Smooth muscle cell (in vitro differentiated cells): Measurements from ENCODE around the gene TMEM131. TPM values are rescaled to one million over a fixed set of nuclear protein-coding genes. Genes with fewer than 3 reads are reported as not detected.
A peak's percentile ranks its signal among the peaks of the same experiment; 100 is the strongest.

Source experiments
- DNase-seq: peaks from one replicate; lab custom pipeline; 2025; ENCODE audit not compliant: unreplicated experiment; lab: John Stamatoyannopoulos, UW
- H2AFZ ChIP-seq: fragments of 200-600 bp; sonication (generic); 2 replicates; pipeline ENCODE4 v1.6.0; 2016; ENCODE audit warnings: antibody characterized with exemption, low read depth, mild to moderate bottlenecking
- H3F3A ChIP-seq: fragments of 200-600 bp; sonication (generic); 2 replicates; pipeline ENCODE4 v1.6.0; 2017; ENCODE audit warnings: antibody characterized with exemption, low read depth
- H3K27ac ChIP-seq: fragments of 200-600 bp; sonication (generic); 2 replicates; pipeline ENCODE4 v1.5.1; 2016; ENCODE audit warnings: low read depth, mild to moderate bottlenecking
- H3K27me3 ChIP-seq: fragments of 200-600 bp; sonication (generic); 2 replicates; pipeline ENCODE4 v1.6.1; 2016; ENCODE audit warnings: low read depth, mild to moderate bottlenecking
- H3K36me3 ChIP-seq: fragments of 200-600 bp; sonication (generic); 2 replicates; pipeline ENCODE4 v1.5.1; 2016; ENCODE audit warnings: low read depth
- H3K4me1 ChIP-seq: fragments of 200-600 bp; sonication (generic); 2 replicates; pipeline ENCODE4 v1.5.1; 2016; ENCODE audit warnings: low read depth
- H3K4me2 ChIP-seq: fragments of 200-600 bp; sonication (generic); 2 replicates; pipeline ENCODE4 v1.6.0; 2016; ENCODE audit warnings: mild to moderate bottlenecking
- H3K4me3 ChIP-seq: fragments of 200-600 bp; sonication (generic); 2 replicates; pipeline ENCODE4 v1.5.1; 2016; ENCODE audit warnings: mild to moderate bottlenecking
- H3K79me2 ChIP-seq: fragments of 200-600 bp; sonication (generic); 2 replicates; pipeline ENCODE4 v1.6.0; 2016; ENCODE audit warnings: low read depth, mild to moderate bottlenecking
- H3K9ac ChIP-seq: fragments of 200-600 bp; sonication (generic); 2 replicates; pipeline ENCODE4 v1.6.0; 2016; ENCODE audit warnings: low read depth
- H3K9me3 ChIP-seq: fragments of 200-600 bp; sonication (generic); replicated peaks from 2 replicates; pipeline ENCODE4 v1.5.1; 2016; ENCODE audit warnings: low read depth
- H4K20me1 ChIP-seq: fragments of 200-600 bp; sonication (generic); 2 replicates; pipeline ENCODE4 v1.6.0; 2016; ENCODE audit warnings: low read depth
- WGBS: methylation state at CpG from one replicate; pipeline ENCODE4 v1.1.7; 2016; ENCODE audit warnings: low lambda C conversion rate; 5-methylcytosine and 5-hydroxymethylcytosine counted together
- polyA plus RNA-seq: library from polyadenylated mRNA; unstranded; fragments of >200 nt; fragmentation: Nextera tagmentation; extraction: Ambion mirVana; gene quantifications from 2 replicates; pipeline ENCODE4 v1.2.1, GENCODE V29; 2016
- total RNA-seq: library from RNA; depleted of rRNA; stranded (reverse); fragments of >200 nt; gene quantifications from 2 replicates; pipeline ENCODE4 v1.2.3, GENCODE V29; 2014
- TF ChIP-seq, protein P1 (sequence below): fragments of 200-600 bp; sonication (generic); IDR thresholded peaks from 2 replicates; pipeline ENCODE4 v1.5.1; 2017; ENCODE audit warnings: borderline replicate concordance, mild to moderate bottlenecking, antibody characterized with exemption; ENCODE audit not compliant: insufficient read depth, poor library complexity, severe bottlenecking

TMEM131 gene
- total and polyA plus RNA-seq, 2 experiments from 2014 or later: 16.7 to 32.3 TPM

DNA sequence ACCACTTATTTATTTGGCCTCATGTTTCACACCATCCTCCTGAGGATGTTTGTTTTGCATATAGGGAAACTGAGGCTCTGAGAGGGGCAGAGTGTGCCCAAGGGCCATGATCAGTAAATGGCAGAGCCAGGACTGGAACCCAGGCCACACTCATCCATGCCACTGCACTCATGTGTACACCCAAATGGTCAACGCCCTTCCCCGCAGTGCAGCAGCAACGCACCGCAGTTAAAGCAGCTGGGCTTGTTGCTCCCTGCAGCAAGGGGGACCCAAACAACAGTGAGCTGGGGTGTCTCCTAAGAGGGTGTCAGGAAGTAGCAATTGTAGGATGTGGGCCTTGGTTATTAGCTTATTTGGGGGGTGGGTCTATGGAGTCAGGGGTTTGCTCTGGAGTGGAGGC, 245.7 kb downstream of the TMEM131 start:
- H2AFZ ChIP-seq: no peak overlapping the region
- no peaks in the 10 kb centered on the region for H3K27me3 ChIP-seq
- no peaks in the 10 kb centered on the region for H4K20me1 ChIP-seq
- H3K36me3 ChIP-seq: no peaks in the 10 kb centered on the region
- no peak overlapping the region for H3K4me3 ChIP-seq
- no peaks in the 10 kb centered on the region for H3F3A ChIP-seq
- 99% methylated on average over 4 of the region's 4 CpGs for WGBS
- TF ChIP-seq, protein P1, sequence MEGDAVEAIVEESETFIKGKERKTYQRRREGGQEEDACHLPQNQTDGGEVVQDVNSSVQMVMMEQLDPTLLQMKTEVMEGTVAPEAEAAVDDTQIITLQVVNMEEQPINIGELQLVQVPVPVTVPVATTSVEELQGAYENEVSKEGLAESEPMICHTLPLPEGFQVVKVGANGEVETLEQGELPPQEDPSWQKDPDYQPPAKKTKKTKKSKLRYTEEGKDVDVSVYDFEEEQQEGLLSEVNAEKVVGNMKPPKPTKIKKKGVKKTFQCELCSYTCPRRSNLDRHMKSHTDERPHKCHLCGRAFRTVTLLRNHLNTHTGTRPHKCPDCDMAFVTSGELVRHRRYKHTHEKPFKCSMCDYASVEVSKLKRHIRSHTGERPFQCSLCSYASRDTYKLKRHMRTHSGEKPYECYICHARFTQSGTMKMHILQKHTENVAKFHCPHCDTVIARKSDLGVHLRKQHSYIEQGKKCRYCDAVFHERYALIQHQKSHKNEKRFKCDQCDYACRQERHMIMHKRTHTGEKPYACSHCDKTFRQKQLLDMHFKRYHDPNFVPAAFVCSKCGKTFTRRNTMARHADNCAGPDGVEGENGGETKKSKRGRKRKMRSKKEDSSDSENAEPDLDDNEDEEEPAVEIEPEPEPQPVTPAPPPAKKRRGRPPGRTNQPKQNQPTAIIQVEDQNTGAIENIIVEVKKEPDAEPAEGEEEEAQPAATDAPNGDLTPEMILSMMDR: no peak
- DNase-seq: no peak
- H3K9ac ChIP-seq: no peak overlapping the region
- H3K79me2 ChIP-seq: no peaks in the 10 kb centered on the region
- H3K27ac ChIP-seq: no peak overlapping the region
- H3K4me1 ChIP-seq: peaks cover 26% of the 10 kb centered on the region
- H3K4me2 ChIP-seq: no peak overlapping the region
- no peaks in the 10 kb centered on the region for H3K9me3 ChIP-seq

DNA sequence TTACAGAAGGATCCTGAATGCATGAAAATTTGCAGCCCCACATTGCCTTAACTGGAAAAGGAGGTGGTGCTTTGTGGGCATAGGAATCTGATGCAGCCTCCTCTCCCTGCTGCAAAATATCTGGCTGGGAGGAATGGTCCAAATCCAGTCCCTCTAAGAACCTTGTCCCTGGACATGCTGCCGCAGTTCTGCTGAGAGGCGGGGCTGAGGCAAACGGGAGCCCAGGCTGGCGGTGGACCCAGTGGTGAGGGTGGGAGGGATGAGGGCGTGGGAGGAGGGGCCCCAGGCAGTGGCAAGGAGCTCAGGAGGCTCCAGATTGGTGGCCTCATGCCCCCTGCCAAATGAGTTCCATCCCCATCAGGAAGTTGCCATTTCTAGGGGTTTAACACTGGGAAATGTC, 246.2 kb downstream of the TMEM131 start:
- H3K4me1 ChIP-seq: peaks cover 26% of the 10 kb centered on the region
- H3K9me3 ChIP-seq: no peaks in the 10 kb centered on the region
- no peak overlapping the region for H3K27ac ChIP-seq
- H3K4me3 ChIP-seq: no peak overlapping the region
- no peak overlapping the region for H2AFZ ChIP-seq
- no peaks in the 10 kb centered on the region for H4K20me1 ChIP-seq
- H3K4me2 ChIP-seq: no peak overlapping the region
- DNase-seq: no peak
- H3K9ac ChIP-seq: no peak overlapping the region
- WGBS: 74% methylated on average over 5 of the region's 5 CpGs
- no peaks in the 10 kb centered on the region for H3K36me3 ChIP-seq
- no peaks in the 10 kb centered on the region for H3K79me2 ChIP-seq
- no peaks in the 10 kb centered on the region for H3F3A ChIP-seq
- TF ChIP-seq, protein P1: no peak
- H3K27me3 ChIP-seq: no peaks in the 10 kb centered on the region

DNA sequence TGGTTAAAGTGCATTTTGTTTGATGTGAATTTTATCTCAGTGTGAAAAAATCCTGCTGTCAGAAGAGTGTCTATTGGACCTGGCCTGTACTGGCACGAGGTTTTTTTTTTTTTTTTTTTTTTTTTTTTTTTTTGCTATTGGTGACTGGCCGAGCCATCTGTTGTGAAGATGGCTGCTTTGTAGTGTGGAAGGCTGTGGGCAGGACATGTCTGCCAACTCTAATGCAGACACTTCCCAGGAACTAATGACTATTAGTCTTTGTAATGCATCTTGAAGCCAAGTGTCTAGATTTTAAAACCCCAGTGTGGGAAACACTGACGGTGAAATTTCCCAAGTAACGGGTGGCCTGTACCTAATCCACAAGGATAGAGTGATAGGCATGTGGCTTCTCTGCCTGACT, 248.0 kb downstream of the TMEM131 start:
- Histone ChIP-seq H4K20me1 (no peaks in the 10 kb centered on the region), H2AFZ (no peak overlapping the region), H3K27ac (peak overlapping the region; percentile 76), H3K79me2 (no peaks in the 10 kb centered on the region), H3F3A (no peaks in the 10 kb centered on the region), H3K9me3 (no peaks in the 10 kb centered on the region), H3K27me3 (no peaks in the 10 kb centered on the region), H3K9ac (peak overlapping the region; percentile 27), H3K36me3 (no peaks in the 10 kb centered on the region), H3K4me2 (peak overlapping the region; percentile 54), H3K4me3 (no peak overlapping the region), H3K4me1 (peaks cover 19% of the 10 kb centered on the region)
- TF ChIP-seq, protein P1: no peak
- WGBS: 37% methylated on average over 4 of the region's 4 CpGs
- no peak for DNase-seq

DNA sequence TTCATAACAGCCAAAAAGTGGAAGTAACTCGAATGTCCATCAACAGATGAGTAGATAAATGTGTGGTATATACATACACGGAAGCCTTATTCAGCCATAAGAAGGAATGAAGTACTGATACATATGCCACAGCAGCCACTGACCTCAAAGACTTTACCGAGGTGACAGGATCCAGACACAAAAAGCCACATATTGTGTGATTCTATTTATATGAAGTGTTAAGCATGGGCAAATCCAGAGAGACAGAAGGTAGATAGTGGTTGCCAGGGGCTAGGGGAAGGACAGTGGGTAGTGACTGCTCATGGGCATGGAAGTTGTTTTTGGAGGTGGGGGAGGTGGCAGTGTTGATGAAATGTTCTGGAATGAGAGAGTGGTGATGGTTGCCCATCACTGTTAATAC, 248.5 kb downstream of the TMEM131 start:
- peak overlapping the region; percentile 25 for H3K4me2 ChIP-seq
- H3K4me1 ChIP-seq: peaks cover 15% of the 10 kb centered on the region
- H3K9ac ChIP-seq: peak overlapping the region; percentile 27
- no peaks in the 10 kb centered on the region for H3K27me3 ChIP-seq
- TF ChIP-seq, protein P1: no peak
- H2AFZ ChIP-seq: no peak overlapping the region
- H3K36me3 ChIP-seq: no peaks in the 10 kb centered on the region
- no peaks in the 10 kb centered on the region for H4K20me1 ChIP-seq
- H3K4me3 ChIP-seq: no peak overlapping the region
- H3F3A ChIP-seq: no peaks in the 10 kb centered on the region
- H3K9me3 ChIP-seq: no peaks in the 10 kb centered on the region
- WGBS: 51% methylated on average over 3 of the region's 3 CpGs
- peak overlapping the region; percentile 76 for H3K27ac ChIP-seq
- DNase-seq: no peak
- no peaks in the 10 kb centered on the region for H3K79me2 ChIP-seq
